ENCODE data around the gene OR6Y1.

OR6Y1 gene

DNA sequence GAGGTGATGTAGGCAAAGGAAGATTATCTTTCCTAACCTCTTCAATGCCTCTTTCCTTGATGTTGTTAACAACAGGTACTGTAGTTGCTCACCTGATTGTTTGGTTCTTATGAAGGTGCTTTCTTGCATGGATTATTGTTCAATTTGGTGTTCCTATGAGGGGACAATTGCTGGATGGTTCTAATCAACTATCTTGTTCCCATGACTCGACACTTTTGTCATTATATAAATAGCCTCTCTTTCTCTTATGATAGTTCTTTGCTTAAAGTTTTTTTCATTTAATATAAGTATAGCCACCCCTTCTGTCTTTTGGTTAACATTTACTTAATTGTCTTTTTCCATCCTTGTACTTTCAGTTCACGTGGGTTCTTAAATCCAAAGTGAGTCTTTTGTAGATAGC is 46.7 kb downstream of the OR6Y1 start:
- intact Hi-C loops (cut with DNase I), result loop anchor here (10.0 kb wide), 1 partner anchor 487 kb away; no protein-coding TSS in a partner anchor
- no peak for DNase-seq

- peak in 2 of 10 donors; percentile 17 to 59 for DNase-seq
- intact Hi-C loops (cut with DNase I), result loop anchor here (10.0 kb wide), 1 partner anchor 488 kb away; no protein-coding TSS in a partner anchor
Observed at GRCh38 chr1:158506369-158506987, 47.7 kb downstream of the OR6Y1 start.

DNA sequence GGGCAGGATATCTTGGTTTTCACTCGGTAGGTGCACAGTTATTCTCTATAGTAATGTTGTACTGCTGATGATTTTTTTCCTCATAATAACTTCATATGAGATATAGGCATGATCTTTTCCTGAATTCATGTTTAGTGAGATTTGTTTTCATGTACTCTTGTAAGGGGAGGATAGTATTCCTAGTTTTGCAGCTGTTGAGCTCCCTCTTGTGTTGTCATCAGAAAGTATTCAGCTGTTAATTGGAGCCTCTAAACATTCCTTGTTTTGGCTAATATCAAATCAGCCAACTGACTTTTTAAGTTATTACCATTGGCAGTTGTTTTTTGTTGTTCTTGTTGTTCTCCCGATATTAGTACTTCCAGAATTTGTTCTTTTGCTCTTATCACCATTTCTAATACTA is 57.8 kb downstream of the OR6Y1 start:
- intact Hi-C loops (cut with DNase I), result loop anchor here (2.0 kb wide), 1 partner anchor 294 kb away; no protein-coding TSS in a partner anchor
- DNase-seq, result no peak

DNA sequence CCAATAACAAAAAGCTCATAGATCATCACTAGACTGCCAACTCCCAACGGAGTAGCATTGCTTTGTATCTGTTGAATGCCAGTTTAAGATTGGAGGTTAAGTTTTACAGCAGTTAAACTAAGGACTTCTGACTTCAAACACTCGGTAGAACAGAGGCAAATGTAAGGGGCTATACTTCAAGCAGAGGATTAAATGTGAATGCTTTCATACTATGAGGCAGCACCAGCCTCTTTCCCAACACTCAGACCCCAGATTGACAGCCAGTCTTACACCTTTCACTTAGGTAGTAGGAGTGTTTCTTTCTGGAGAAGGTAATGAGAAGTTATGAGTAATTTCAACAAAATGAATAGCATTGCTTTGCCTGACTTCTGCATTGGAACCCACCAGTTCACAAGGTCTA is 59.4 kb downstream of the OR6Y1 start:
- DNase-seq, result no peak
- intact Hi-C loops (cut with DNase I), result no loop called here

Measured in posterior cingulate gyrus (tissue), 11 donors.